CD8-positive, alpha-beta memory T cell (primary cell): Measurements from ENCODE around the gene LSM4. TPM values are rescaled to one million over a fixed set of nuclear protein-coding genes. Genes with fewer than 3 reads are reported as not detected.

Source experiments
- CTCF ChIA-PET: fragments of 350-600 bp; sonication (Branson Sonifier 250); formaldehyde crosslinking; loops from one replicate; lab custom pipeline; 2021; ENCODE audit warnings: antibody characterized with exemption; lab: Charles Lee
- POLR2A ChIA-PET: fragments of 350-600 bp; sonication (Branson Sonifier 250); formaldehyde crosslinking; loops from one replicate; lab custom pipeline; 2021; ENCODE audit warnings: antibody characterized with exemption; lab: Charles Lee
- DNase-seq, 5 donors: peaks; one replicate each; pipeline versions ENCODE4 v3.0.0 to v3.0.0-alpha.2; 2020 to 2022; ENCODE audit warnings: mixed read lengths in 1 of 5
- H3K27ac ChIP-seq: one replicate; pipeline ENCODE4 v1.7.0; 2013; ENCODE audit warnings: low read depth, mild to moderate bottlenecking, low read length, moderate library complexity
- H3K27me3 ChIP-seq: 2 replicates; pipeline ENCODE4 v1.7.0; 2013; ENCODE audit warnings: low read length, mild to moderate bottlenecking; ENCODE audit not compliant: insufficient read depth, poor library complexity, severe bottlenecking
- H3K36me3 ChIP-seq: 2 replicates; pipeline ENCODE4 v1.7.0; 2013; ENCODE audit warnings: mild to moderate bottlenecking, low read length, moderate library complexity; ENCODE audit not compliant: insufficient read depth
- H3K4me1 ChIP-seq: 2 replicates; pipeline ENCODE4 v1.7.0; 2013; ENCODE audit warnings: mild to moderate bottlenecking, low read length, moderate library complexity; ENCODE audit not compliant: insufficient read depth
- H3K4me3 ChIP-seq: 2 replicates; pipeline ENCODE4 v1.7.0; 2013; ENCODE audit warnings: mild to moderate bottlenecking, low read length
- H3K9me3 ChIP-seq: 2 replicates; pipeline ENCODE4 v1.7.0; 2013; ENCODE audit warnings: mild to moderate bottlenecking, low read length
- H3K27ac Mint-ChIP-seq, 8 donors: one replicate each; pipeline ENCODE4 v1.8.0; 2020 to 2021; ENCODE audit warnings: mixed read lengths in 8 of 8, mild to moderate bottlenecking in 6 of 8, inconsistent platforms in 3 of 8, moderate library complexity in 3 of 8
- H3K27me3 Mint-ChIP-seq, 2 donors: one replicate each; pipeline ENCODE4 v1.8.0; 2020 to 2021; ENCODE audit warnings: mixed read lengths in 2 of 2, mild to moderate bottlenecking in 1 of 2, moderate library complexity in 1 of 2
- H3K36me3 Mint-ChIP-seq, 3 donors: one replicate each; pipeline ENCODE4 v1.8.0; 2020 to 2021; ENCODE audit warnings: mixed read lengths in 3 of 3, inconsistent platforms in 1 of 3, mild to moderate bottlenecking in 1 of 3
- H3K4me1 Mint-ChIP-seq, 3 donors: one replicate each; pipeline ENCODE4 v1.8.0; 2020 to 2021; ENCODE audit warnings: mixed read lengths in 3 of 3, inconsistent platforms in 1 of 3, mild to moderate bottlenecking in 1 of 3
- H3K4me3 Mint-ChIP-seq, 7 donors: one replicate each; pipeline ENCODE4 v1.8.0; 2020 to 2021; ENCODE audit warnings: mixed read lengths in 7 of 7, mild to moderate bottlenecking in 6 of 7, moderate library complexity in 4 of 7, inconsistent platforms in 2 of 7
- H3K9me3 Mint-ChIP-seq, 5 donors: one replicate each; pipeline ENCODE4 v1.8.0; 2020 to 2022; ENCODE audit warnings: mixed read lengths in 5 of 5, mild to moderate bottlenecking in 3 of 5, moderate library complexity in 2 of 5, inconsistent platforms in 1 of 5
- polyA plus RNA-seq: library from polyadenylated mRNA; unstranded; fragments of 300-500 nt; fragmentation: Illumina TruSeq; gene quantifications from one replicate; pipeline ENCODE4 v1.2.3, GENCODE V29; 2021
- total RNA-seq, 2 experiments: library from RNA; stranded (reverse); gene quantifications; one replicate each; pipeline ENCODE4 v1.2.3, GENCODE V29; 2021

LSM4 gene
- total and polyA plus RNA-seq, 3 experiments from 2014 or later, result 154 to 373 (median 351) TPM

GRCh38 chr19:18317961-18318800 is 4.7 kb downstream of the LSM4 start:
- Mint-ChIP-seq H3K4me1 (peaks cover 45 to 63% (median 51%) of the 10 kb centered on the region in 3 donors), H3K4me3 (peak overlapping the region; percentile 61 to 80 (median 73)), H3K36me3 (peaks cover 0 to 23% (median 2%) of the 10 kb centered on the region in 3 donors), H3K27ac (peak overlapping the region; percentile 88 to 97 (median 94)), H3K9me3 (no peaks in the 10 kb centered on the region), H3K27me3 (no peaks in the 10 kb centered on the region)
- ChIA-PET POLR2A (interaction anchor here (0.6 to 3.4 kb wide), 6 partner anchors 11 to 48 kb away, joined by 3 to 72 read pairs (median 7); partner anchors contain the start of gene JUND), CTCF (interaction anchor here (0.8 to 13.4 kb wide), 6 partner anchors 9 to 94 kb away, joined by 3 to 299 read pairs (median 3); partner anchors contain the start of genes IQCN and JUND)
- H3K27me3 ChIP-seq, result no peaks in the 10 kb centered on the region
- peaks cover 3% of the 10 kb centered on the region for H3K36me3 ChIP-seq
- H3K4me3 ChIP-seq, result peak overlapping the region; percentile 35
- peak; percentile 42 to 61 (median 50) for DNase-seq
- no peaks in the 10 kb centered on the region for H3K9me3 ChIP-seq
- peak overlapping the region; percentile 57 for H3K27ac ChIP-seq
- H3K4me1 ChIP-seq, result peaks cover 51% of the 10 kb centered on the region

GRCh38 chr19:18313398-18313797 is 9.5 kb downstream of the LSM4 start:
- no peak overlapping the region for H3K4me3 ChIP-seq
- Mint-ChIP-seq H3K27me3 (no peaks in the 10 kb centered on the region), H3K27ac (peak overlapping the region in 1 of 8 donors; percentile 26), H3K9me3 (no peaks in the 10 kb centered on the region), H3K4me1 (peaks cover 14 to 25% (median 18%) of the 10 kb centered on the region in 3 donors), H3K4me3 (no peak overlapping the region), H3K36me3 (peaks cover 0 to 57% (median 2%) of the 10 kb centered on the region in 3 donors)
- H3K36me3 ChIP-seq, result peaks cover 3% of the 10 kb centered on the region
- CTCF ChIA-PET, result interaction anchor here (0.8 to 13.4 kb wide), 3 partner anchors 16 to 97 kb away, joined by 3 to 299 read pairs (median 4); partner anchors contain the start of genes IQCN and JUND
- no peaks in the 10 kb centered on the region for H3K27me3 ChIP-seq
- no peaks in the 10 kb centered on the region for H3K9me3 ChIP-seq
- POLR2A ChIA-PET, result interaction anchor here (1.2 kb wide), 1 partner anchor 9 kb away, joined by 4 read pairs; no protein-coding TSS in a partner anchor
- H3K4me1 ChIP-seq, result peaks cover 8% of the 10 kb centered on the region
- H3K27ac ChIP-seq, result no peak overlapping the region
- no peak for DNase-seq

- H3K4me1 Mint-ChIP-seq, result peaks cover 9 to 21% (median 13%) of the 10 kb centered on the region in 3 donors
- no peak overlapping the region for H3K27ac Mint-ChIP-seq
- Histone ChIP-seq H3K9me3 (no peaks in the 10 kb centered on the region), H3K4me3 (no peak overlapping the region), H3K27ac (no peak overlapping the region), H3K36me3 (peaks cover 3% of the 10 kb centered on the region), H3K27me3 (no peaks in the 10 kb centered on the region), H3K4me1 (peaks cover 5% of the 10 kb centered on the region)
- POLR2A ChIA-PET, result interaction anchor here (0.6 kb wide), 1 partner anchor 30 kb away, joined by 3 read pairs; no protein-coding TSS in a partner anchor
- H3K4me3 Mint-ChIP-seq, result no peak overlapping the region
- CTCF ChIA-PET, result interaction anchor here (13.4 kb wide), 1 partner anchor 34 kb away, joined by 299 read pairs; the partner anchor contains the start of genes IQCN and JUND
- H3K9me3 Mint-ChIP-seq, result no peaks in the 10 kb centered on the region
- H3K36me3 Mint-ChIP-seq, result peaks cover 0 to 63% (median 3%) of the 10 kb centered on the region in 3 donors
- H3K27me3 Mint-ChIP-seq, result no peaks in the 10 kb centered on the region
- DNase-seq, result no peak
Observed at GRCh38 chr19:18312092-18312534, 10.8 kb downstream of the LSM4 start.

- peaks cover 14 to 25% (median 17%) of the 10 kb centered on the region in 3 donors for H3K4me1 Mint-ChIP-seq
- H3K9me3 ChIP-seq, result no peaks in the 10 kb centered on the region
- H3K4me3 ChIP-seq, result no peak overlapping the region
- H3K4me3 Mint-ChIP-seq, result no peak overlapping the region
- H3K27ac Mint-ChIP-seq, result no peak overlapping the region
- H3K4me1 ChIP-seq, result peaks cover 10% of the 10 kb centered on the region
- POLR2A ChIA-PET, result interaction anchor here (1.5 to 2.0 kb wide), 2 partner anchors 30 to 32 kb away, joined by 5 to 13 read pairs; partner anchors contain the start of gene JUND
- no peak overlapping the region for H3K27ac ChIP-seq
- H3K9me3 Mint-ChIP-seq, result no peaks in the 10 kb centered on the region
- DNase-seq, result no peak
- H3K27me3 Mint-ChIP-seq, result no peaks in the 10 kb centered on the region
- no peaks in the 10 kb centered on the region for H3K27me3 ChIP-seq
- CTCF ChIA-PET, result interaction anchor here (1.8 to 13.4 kb wide), 2 partner anchors 11 to 34 kb away, joined by 6 to 299 read pairs; partner anchors contain the start of genes IQCN, JUND and LSM4
- peaks cover 3% of the 10 kb centered on the region for H3K36me3 ChIP-seq
- H3K36me3 Mint-ChIP-seq, result peaks cover 0 to 65% (median 5%) of the 10 kb centered on the region in 3 donors
Observed at GRCh38 chr19:18311502-18312091, 11.3 kb downstream of the LSM4 start.

GRCh38 chr19:18310966-18311365 is 11.9 kb downstream of the LSM4 start:
- no peak overlapping the region for H3K4me3 ChIP-seq
- H3K36me3 Mint-ChIP-seq, result peaks cover 0 to 64% (median 5%) of the 10 kb centered on the region in 3 donors
- no peak overlapping the region for H3K4me3 Mint-ChIP-seq
- DNase-seq, result no peak
- ChIA-PET CTCF (interaction anchor here (1.2 to 13.4 kb wide), 3 partner anchors 12 to 33 kb away, joined by 3 to 299 read pairs (median 6); partner anchors contain the start of genes IQCN, JUND and LSM4), POLR2A (interaction anchor here (1.5 to 2.0 kb wide), 2 partner anchors 30 to 31 kb away, joined by 5 to 13 read pairs; partner anchors contain the start of gene JUND)
- H3K4me1 Mint-ChIP-seq, result peaks cover 18 to 30% (median 21%) of the 10 kb centered on the region in 3 donors
- peaks cover 16% of the 10 kb centered on the region for H3K4me1 ChIP-seq
- no peak overlapping the region for H3K27ac ChIP-seq
- H3K27me3 ChIP-seq, result no peaks in the 10 kb centered on the region
- H3K9me3 ChIP-seq, result no peaks in the 10 kb centered on the region
- peak overlapping the region in 2 of 8 donors; percentile 37 to 38 for H3K27ac Mint-ChIP-seq
- no peaks in the 10 kb centered on the region for H3K9me3 Mint-ChIP-seq
- H3K27me3 Mint-ChIP-seq, result no peaks in the 10 kb centered on the region
- H3K36me3 ChIP-seq, result peaks cover 3% of the 10 kb centered on the region

GRCh38 chr19:18310118-18310909 is 12.6 kb downstream of the LSM4 start:
- no peak overlapping the region for H3K4me3 Mint-ChIP-seq
- ChIA-PET CTCF (interaction anchor here (1.2 to 13.4 kb wide), 3 partner anchors 12 to 32 kb away, joined by 3 to 299 read pairs (median 6); partner anchors contain the start of genes IQCN, JUND and LSM4), POLR2A (interaction anchor here (0.7 to 2.0 kb wide), 3 partner anchors 29 to 32 kb away, joined by 3 to 13 read pairs (median 5); partner anchors contain the start of gene JUND)
- H3K9me3 ChIP-seq, result no peaks in the 10 kb centered on the region
- peaks cover 0 to 59% (median 3%) of the 10 kb centered on the region in 3 donors for H3K36me3 Mint-ChIP-seq
- no peaks in the 10 kb centered on the region for H3K27me3 Mint-ChIP-seq
- no peak for DNase-seq
- H3K9me3 Mint-ChIP-seq, result no peaks in the 10 kb centered on the region
- no peak overlapping the region for H3K4me3 ChIP-seq
- peaks cover 3% of the 10 kb centered on the region for H3K36me3 ChIP-seq
- H3K27ac ChIP-seq, result no peak overlapping the region
- H3K4me1 Mint-ChIP-seq, result peaks cover 22 to 33% (median 27%) of the 10 kb centered on the region in 3 donors
- no peaks in the 10 kb centered on the region for H3K27me3 ChIP-seq
- H3K4me1 ChIP-seq, result peaks cover 23% of the 10 kb centered on the region
- peak overlapping the region in 5 of 8 donors; percentile 17 to 87 (median 37) for H3K27ac Mint-ChIP-seq
